PFSK-1 (cell line): ENCODE data around the gene TSGA10IP.

Source experiments
- FOXP2 ChIP-seq: optimal IDR thresholded peaks from 2 replicates; pipeline ENCODE3; 2011; ENCODE audit warnings: borderline replicate concordance, control low read depth, inconsistent platforms; ENCODE audit not compliant: insufficient read depth; ENCODE audit errors: extremely low read length, extremely low read depth
- POLR2AphosphoS5 ChIP-seq: IDR thresholded peaks from 2 replicates; pipeline ENCODE4 v1.6.1; 2012; ENCODE audit warnings: low read depth, mild to moderate bottlenecking, control low read depth, low read length, moderate library complexity
- SIN3A ChIP-seq: IDR thresholded peaks from 2 replicates; pipeline ENCODE4 v1.6.1; 2012; ENCODE audit warnings: mild to moderate bottlenecking, low read length, moderate library complexity, borderline replicate concordance; ENCODE audit not compliant: insufficient read depth
- TAF1 ChIP-seq: IDR thresholded peaks from 2 replicates; pipeline ENCODE4 v1.6.1; 2012; ENCODE audit warnings: low read length, control low read depth, borderline replicate concordance; ENCODE audit not compliant: insufficient read depth
- TF ChIP-seq, protein P1 (sequence below), 2 experiments: IDR thresholded peaks; 2 replicates each; pipeline versions ENCODE4 v1.6.1 to v1.8.0; 2011 to 2012; ENCODE audit warnings: low read depth in 2 of 2, low read length in 2 of 2, control low read depth in 1 of 2, inconsistent platforms in 1 of 2, mild to moderate bottlenecking in 1 of 2, moderate library complexity in 1 of 2; ENCODE audit not compliant: insufficient read depth in 1 of 2

Gene TSGA10IP

DNA sequence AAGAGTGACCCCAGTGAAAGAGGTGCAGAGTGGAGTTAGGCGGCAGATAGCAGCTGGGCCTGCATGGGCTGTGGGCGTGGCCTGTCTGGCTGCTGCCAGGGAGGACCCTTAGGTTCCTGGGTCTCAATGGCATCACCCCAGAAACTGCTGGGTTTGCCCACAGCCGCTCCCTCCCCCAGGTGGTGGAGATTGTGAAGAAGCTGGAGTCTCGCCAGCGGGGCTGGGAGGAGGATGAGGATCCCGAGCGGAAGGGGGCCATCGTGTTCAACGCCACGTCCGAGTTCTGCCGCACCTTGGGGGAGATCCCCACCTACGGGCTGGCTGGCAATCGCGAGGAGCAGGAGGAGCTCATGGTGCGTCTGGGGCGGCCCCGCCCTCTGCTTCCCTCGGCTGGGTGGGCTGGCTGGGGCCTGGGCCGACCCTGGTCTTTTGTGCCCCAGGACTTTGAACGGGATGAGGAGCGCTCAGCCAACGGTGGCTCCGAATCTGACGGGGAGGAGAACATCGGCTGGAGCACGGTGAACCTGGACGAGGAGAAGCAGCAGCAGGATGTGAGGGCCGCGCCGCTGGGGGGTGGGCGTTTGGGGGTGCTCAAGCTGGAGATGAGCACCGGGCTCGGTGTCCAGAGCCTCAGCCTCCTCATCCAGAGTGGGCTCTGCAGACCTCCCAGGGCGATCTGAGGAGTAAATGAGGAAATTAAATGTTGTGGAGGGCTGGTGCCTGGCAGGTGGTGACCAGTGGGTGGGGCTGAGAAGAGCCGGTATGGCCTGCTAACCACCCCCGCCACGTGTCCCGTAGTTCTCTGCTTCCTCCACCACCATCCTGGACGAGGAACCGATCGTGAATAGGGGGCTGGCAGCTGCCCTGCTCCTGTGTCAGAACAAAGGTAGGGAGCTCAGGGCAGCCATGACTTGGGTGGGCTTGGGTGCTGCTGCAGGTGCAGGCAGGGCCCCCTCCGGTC, 31.2 kb downstream of the TSGA10IP start:
- TF ChIP-seq TAF1 (no peak), POLR2AphosphoS5 (no peak), SIN3A (no peak), FOXP2 (no peak)
- TF ChIP-seq, protein P1, sequence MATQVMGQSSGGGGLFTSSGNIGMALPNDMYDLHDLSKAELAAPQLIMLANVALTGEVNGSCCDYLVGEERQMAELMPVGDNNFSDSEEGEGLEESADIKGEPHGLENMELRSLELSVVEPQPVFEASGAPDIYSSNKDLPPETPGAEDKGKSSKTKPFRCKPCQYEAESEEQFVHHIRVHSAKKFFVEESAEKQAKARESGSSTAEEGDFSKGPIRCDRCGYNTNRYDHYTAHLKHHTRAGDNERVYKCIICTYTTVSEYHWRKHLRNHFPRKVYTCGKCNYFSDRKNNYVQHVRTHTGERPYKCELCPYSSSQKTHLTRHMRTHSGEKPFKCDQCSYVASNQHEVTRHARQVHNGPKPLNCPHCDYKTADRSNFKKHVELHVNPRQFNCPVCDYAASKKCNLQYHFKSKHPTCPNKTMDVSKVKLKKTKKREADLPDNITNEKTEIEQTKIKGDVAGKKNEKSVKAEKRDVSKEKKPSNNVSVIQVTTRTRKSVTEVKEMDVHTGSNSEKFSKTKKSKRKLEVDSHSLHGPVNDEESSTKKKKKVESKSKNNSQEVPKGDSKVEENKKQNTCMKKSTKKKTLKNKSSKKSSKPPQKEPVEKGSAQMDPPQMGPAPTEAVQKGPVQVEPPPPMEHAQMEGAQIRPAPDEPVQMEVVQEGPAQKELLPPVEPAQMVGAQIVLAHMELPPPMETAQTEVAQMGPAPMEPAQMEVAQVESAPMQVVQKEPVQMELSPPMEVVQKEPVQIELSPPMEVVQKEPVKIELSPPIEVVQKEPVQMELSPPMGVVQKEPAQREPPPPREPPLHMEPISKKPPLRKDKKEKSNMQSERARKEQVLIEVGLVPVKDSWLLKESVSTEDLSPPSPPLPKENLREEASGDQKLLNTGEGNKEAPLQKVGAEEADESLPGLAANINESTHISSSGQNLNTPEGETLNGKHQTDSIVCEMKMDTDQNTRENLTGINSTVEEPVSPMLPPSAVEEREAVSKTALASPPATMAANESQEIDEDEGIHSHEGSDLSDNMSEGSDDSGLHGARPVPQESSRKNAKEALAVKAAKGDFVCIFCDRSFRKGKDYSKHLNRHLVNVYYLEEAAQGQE (IDR thresholded peaks at IDR 0.05; ENCODE audit: insufficient read depth in 1 of 2, low read depth in 2 of 2, low read length in 2 of 2), result no peak

- TF ChIP-seq TAF1 (no peak), POLR2AphosphoS5 (no peak), SIN3A (no peak), FOXP2 (no peak)
- TF ChIP-seq, protein P1 (IDR thresholded peaks at IDR 0.05; ENCODE audit: insufficient read depth in 1 of 2, low read depth in 2 of 2, low read length in 2 of 2), result no peak
These were observed 32.5 kb downstream of the TSGA10IP start for GRCh38 chr11:65977621-65978390.

- no peak for TF ChIP-seq POLR2AphosphoS5
These were observed 33.3 kb downstream of the TSGA10IP start for GRCh38 chr11:65978391-65979238.

DNA sequence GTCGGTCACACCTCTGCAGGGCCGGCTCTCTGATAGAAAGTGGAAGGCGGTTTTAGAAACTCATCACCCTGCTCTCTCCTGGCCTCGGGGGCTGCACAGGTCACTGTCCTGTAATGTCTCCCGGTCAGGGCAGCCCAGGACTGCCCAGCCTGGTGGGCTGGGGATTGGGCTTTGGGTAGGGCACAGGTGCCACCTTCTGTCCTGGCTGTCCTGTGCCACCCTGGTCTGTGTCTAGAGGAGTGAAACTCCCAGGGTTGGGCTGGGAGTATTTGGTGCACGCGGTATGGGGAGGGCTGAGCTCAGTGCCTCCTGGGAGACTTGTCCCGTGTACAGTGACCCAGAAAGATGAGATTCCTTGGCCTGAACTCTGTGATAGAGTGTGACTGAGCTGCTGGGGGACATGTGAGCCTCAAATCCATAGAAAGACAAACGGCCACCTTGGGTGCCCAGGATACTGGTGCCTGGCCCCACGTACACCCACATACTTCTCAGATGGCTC, 34.0 kb downstream of the TSGA10IP start:
- no peak for TF ChIP-seq FOXP2
- no peak for TF ChIP-seq SIN3A
- TF ChIP-seq, protein P1 (IDR thresholded peaks at IDR 0.05; ENCODE audit: insufficient read depth in 1 of 2, low read depth in 2 of 2, low read length in 2 of 2), result no peak
- TF ChIP-seq TAF1, result no peak
- no peak for TF ChIP-seq POLR2AphosphoS5

DNA sequence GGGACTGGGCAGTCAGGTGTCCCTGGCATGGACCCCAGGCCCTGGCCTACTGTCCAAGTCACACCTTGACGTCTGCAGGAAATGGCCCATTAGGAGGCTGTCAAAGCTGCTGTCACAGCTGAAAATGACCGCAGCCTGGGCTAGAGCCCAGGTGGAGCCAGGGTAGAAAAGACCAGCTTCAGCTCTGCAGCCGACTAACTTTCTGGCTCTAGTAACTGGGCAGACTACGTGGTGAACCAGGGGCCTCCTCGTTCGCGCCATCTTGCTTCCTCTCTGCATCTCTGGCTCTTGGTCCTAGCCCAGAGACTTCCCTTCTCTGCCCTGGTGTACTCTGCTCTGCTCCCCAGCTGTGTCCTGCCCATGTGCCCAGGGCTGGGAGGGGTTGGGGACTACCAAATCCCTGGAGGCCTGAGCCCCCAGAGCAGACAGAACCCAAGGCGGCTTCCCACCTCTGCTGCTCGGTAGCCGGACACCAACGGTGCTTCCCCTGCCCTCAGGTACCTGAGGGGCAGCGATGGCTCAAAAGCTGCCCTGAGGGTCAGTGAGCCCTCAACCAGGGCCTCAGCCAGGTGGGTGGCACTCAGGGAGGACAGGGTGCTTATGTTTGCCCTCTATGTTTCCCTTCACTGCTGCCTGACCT, 35.9 kb downstream of the TSGA10IP start:
- TF ChIP-seq TAF1, result no peak
- no peak for TF ChIP-seq SIN3A
- TF ChIP-seq FOXP2, result no peak
- TF ChIP-seq, protein P1 (IDR thresholded peaks at IDR 0.05; ENCODE audit: insufficient read depth in 1 of 2, low read depth in 2 of 2, low read length in 2 of 2), result no peak
- no peak for TF ChIP-seq POLR2AphosphoS5
